ENCODE data around the gene KRTAP4-4. TPM values are rescaled to one million over a fixed set of nuclear protein-coding genes. Genes with fewer than 3 reads are reported as not detected.

Gene KRTAP4-4
- total and polyA plus RNA-seq, 10 of the 15 experiments (the other 5 are each of a cell fraction or from before 2014, with no cell fraction given), result not detected

- intact Hi-C loops (cut with micrococcal nuclease; ENCODE audit: unreplicated experiment) (no loop called here), in situ Hi-C loops (cut with MboI) (no loop called here)
- TF ChIP-seq USF1 (IDR thresholded peaks at IDR 0.05; ENCODE audit: borderline replicate concordance, extremely low read length, insufficient read depth, low read depth, low read length) (no peak), IKZF2 (IDR thresholded peaks at IDR 0.05) (no peak)
- Histone ChIP-seq H3K4me1 (ENCODE audit: control insufficient read depth, insufficient read depth, low read length) (no peaks in the 10 kb centered on the region), H3K36me3 (ENCODE audit: control insufficient read depth in 2 of 2, insufficient read depth in 2 of 2, low read length in 1 of 2) (no peaks in the 10 kb centered on the region), H3K4me3 (no peak overlapping the region), H3K4me2 (ENCODE audit: control insufficient read depth, insufficient read depth) (no peak overlapping the region), H3K9ac (ENCODE audit: control insufficient read depth, insufficient read depth, low read length) (no peak overlapping the region), H3K9me3 (replicated peaks; ENCODE audit: control insufficient read depth, insufficient read depth, low read length) (no peaks in the 10 kb centered on the region; the same call in 1 of the 3 replicates), H3K27me3 (replicated peaks in 1 of 2; ENCODE audit: control insufficient read depth in 2 of 2, insufficient read depth in 2 of 2, low read length in 1 of 2) (no peaks in the 10 kb centered on the region), H3K79me2 (ENCODE audit: control insufficient read depth, insufficient read depth, low read length) (no peaks in the 10 kb centered on the region), H3K27ac (ENCODE audit: control insufficient read depth, insufficient read depth) (no peak overlapping the region), H2AFZ (ENCODE audit: control insufficient read depth, low read depth, low read length) (no peak overlapping the region), H4K20me1 (ENCODE audit: control insufficient read depth, insufficient read depth) (no peaks in the 10 kb centered on the region)
- ChIA-PET POLR2A (no interaction called here), RAD21 (ENCODE audit: unreplicated experiment) (no interaction called here), SMC1A (ENCODE audit: uncharacterized antibody, unreplicated experiment) (no interaction called here), CTCF (no interaction called here)
- BruUV-seq (replicated peaks), result no TSS peak
- ATAC-seq (no peak), DNase-seq (ENCODE audit: low read depth, low spot score) (no peak), FAIRE-seq (no peak)
- WGBS (ENCODE audit: insufficient coverage, insufficient replicate concordance, low lambda C conversion rate, missing lambda C conversion rate), result 1% methylated on average over 2 of the region's 2 CpGs
Measured at GRCh38 chr17:41145261-41145660, 15.3 kb downstream of the KRTAP4-4 start.

GRCh38 chr17:41144846-41145245 is 15.7 kb downstream of the KRTAP4-4 start:
- H3K9me3 ChIP-seq (replicated peaks; ENCODE audit: control insufficient read depth, insufficient read depth, low read length), result no peaks in the 10 kb centered on the region; the same call in 1 of the 3 replicates
- 27% methylated on average over 1 of the region's 1 CpG for WGBS (ENCODE audit: insufficient coverage, insufficient replicate concordance, low lambda C conversion rate, missing lambda C conversion rate)
- H3K27ac ChIP-seq (ENCODE audit: control insufficient read depth, insufficient read depth), result no peak overlapping the region
- no peaks in the 10 kb centered on the region for H3K27me3 ChIP-seq (replicated peaks in 1 of 2; ENCODE audit: control insufficient read depth in 2 of 2, insufficient read depth in 2 of 2, low read length in 1 of 2)
- no peaks in the 10 kb centered on the region for H4K20me1 ChIP-seq (ENCODE audit: control insufficient read depth, insufficient read depth)
- H3K9ac ChIP-seq (ENCODE audit: control insufficient read depth, insufficient read depth, low read length), result no peak overlapping the region
- no peak overlapping the region for H3K4me2 ChIP-seq (ENCODE audit: control insufficient read depth, insufficient read depth)
- no peak overlapping the region for H2AFZ ChIP-seq (ENCODE audit: control insufficient read depth, low read depth, low read length)
- TF ChIP-seq MTA3 (IDR thresholded peaks at IDR 0.05; ENCODE audit: borderline replicate concordance, low read length), result no peak
- TF ChIP-seq CHD1 (IDR thresholded peaks at IDR 0.05; ENCODE audit: low read depth, low read length), result no peak
- no peak for TF ChIP-seq CUX1 (IDR thresholded peaks at IDR 0.05; ENCODE audit: insufficient replicate concordance, low read depth, low read length)
- TF ChIP-seq TCF12 (IDR thresholded peaks at IDR 0.05; ENCODE audit: low read depth, low read length), result no peak
- TF ChIP-seq BMI1 (IDR thresholded peaks at IDR 0.05; ENCODE audit: borderline replicate concordance), result no peak
- TF ChIP-seq CHD4 (IDR thresholded peaks at IDR 0.05), result no peak
- no peak for TF ChIP-seq ZBTB11 (CRISPR knock-in tag; IDR thresholded peaks at IDR 0.05)
- ATAC-seq (no peak), FAIRE-seq (no peak), DNase-seq (ENCODE audit: low read depth, low spot score) (no peak)
- no peaks in the 10 kb centered on the region for H3K4me1 ChIP-seq (ENCODE audit: control insufficient read depth, insufficient read depth, low read length)
- H3K79me2 ChIP-seq (ENCODE audit: control insufficient read depth, insufficient read depth, low read length), result no peaks in the 10 kb centered on the region
- intact Hi-C loops (cut with micrococcal nuclease; ENCODE audit: unreplicated experiment) (no loop called here), in situ Hi-C loops (cut with MboI) (no loop called here)
- RAD21 ChIA-PET (ENCODE audit: unreplicated experiment), result no interaction called here
- H3K36me3 ChIP-seq (ENCODE audit: control insufficient read depth in 2 of 2, insufficient read depth in 2 of 2, low read length in 1 of 2), result no peaks in the 10 kb centered on the region
- no peak overlapping the region for H3K4me3 ChIP-seq
- SMC1A ChIA-PET (ENCODE audit: uncharacterized antibody, unreplicated experiment), result no interaction called here
- CTCF ChIA-PET, result no interaction called here
- no TSS peak for BruUV-seq (replicated peaks)
- POLR2A ChIA-PET, result no interaction called here
